Esophagus muscularis mucosa (tissue), 3 donors: ENCODE measurements around the gene LHFPL5.

Experiments
- CTCF ChIP-seq, 3 experiments: fragments of 200-600 bp in 2 of 3; fragments of 450-650 bp in 1 of 3; sonication (generic) in 2 of 3; IDR thresholded peaks; one replicate each; pipeline ENCODE4 v1.5.1; 2017 to 2019; ENCODE audit warnings: antibody characterized with exemption in 3 of 3, mild to moderate bottlenecking in 2 of 3, moderate library complexity in 1 of 3
- EP300 ChIP-seq: sonication (generic); formaldehyde crosslinking; IDR thresholded peaks from one replicate; pipeline ENCODE4 v1.6.1; 2017; ENCODE audit warnings: antibody characterized with exemption

DNA sequence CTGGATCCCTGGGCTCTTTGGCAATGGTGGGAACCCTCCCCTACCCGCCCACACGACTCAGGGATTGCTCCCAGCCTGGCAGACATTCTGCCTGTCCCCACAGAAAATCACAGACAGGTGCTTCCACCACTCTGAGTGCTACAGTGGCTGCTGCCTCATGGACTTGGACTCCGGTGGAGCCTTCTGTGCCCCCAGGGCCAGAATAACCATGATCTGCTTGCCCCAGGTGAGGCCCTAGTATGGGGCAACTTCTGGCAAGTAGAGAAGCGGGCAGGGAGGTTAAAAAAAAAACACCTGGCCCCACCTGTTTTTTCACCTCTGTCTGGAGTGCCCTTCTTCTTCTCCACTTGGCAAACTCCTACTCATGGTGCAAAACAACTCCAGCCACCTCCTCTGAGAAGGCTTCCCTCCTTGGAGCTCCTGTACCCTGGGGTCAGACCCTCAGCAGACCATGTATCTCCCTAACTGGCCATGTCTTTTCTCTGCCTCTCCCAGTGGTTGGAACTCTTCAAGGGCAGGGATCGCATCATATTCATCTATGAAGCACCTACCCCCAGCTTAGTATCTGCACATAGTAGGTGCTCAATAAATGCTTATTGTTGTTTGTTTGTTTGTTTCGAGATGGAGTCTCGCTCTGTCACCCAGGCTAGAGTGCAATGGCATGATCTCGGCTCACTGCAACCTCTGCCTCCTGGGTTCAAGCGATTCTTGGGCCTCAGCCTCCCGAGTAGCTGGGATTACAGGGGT is 27.6 kb upstream of the LHFPL5 start:
- no peak for TF ChIP-seq EP300
- no peak for TF ChIP-seq CTCF (IDR thresholded peaks at IDR 0.05)
